NB4 (cell line): ENCODE data around the gene NWD2.

Experiments used
- MYC ChIP-seq: IDR thresholded peaks from 2 replicates; pipeline ENCODE4 v1.6.1; 2011; ENCODE audit warnings: low read depth, low read length
- POLR2A ChIP-seq: IDR thresholded peaks from 2 replicates; pipeline ENCODE4 v1.6.1; 2011; ENCODE audit warnings: mild to moderate bottlenecking; ENCODE audit not compliant: insufficient read length; ENCODE audit errors: extremely low read depth
- TF ChIP-seq, protein P1 (sequence below): IDR thresholded peaks from one replicate; pipeline ENCODE4 v1.5.1; 2012; ENCODE audit warnings: low read depth, low read length
- TF ChIP-seq, protein P2 (sequence below): IDR thresholded peaks from 2 replicates; pipeline ENCODE4 v1.6.1; 2011; ENCODE audit warnings: low read depth, low read length

DNA sequence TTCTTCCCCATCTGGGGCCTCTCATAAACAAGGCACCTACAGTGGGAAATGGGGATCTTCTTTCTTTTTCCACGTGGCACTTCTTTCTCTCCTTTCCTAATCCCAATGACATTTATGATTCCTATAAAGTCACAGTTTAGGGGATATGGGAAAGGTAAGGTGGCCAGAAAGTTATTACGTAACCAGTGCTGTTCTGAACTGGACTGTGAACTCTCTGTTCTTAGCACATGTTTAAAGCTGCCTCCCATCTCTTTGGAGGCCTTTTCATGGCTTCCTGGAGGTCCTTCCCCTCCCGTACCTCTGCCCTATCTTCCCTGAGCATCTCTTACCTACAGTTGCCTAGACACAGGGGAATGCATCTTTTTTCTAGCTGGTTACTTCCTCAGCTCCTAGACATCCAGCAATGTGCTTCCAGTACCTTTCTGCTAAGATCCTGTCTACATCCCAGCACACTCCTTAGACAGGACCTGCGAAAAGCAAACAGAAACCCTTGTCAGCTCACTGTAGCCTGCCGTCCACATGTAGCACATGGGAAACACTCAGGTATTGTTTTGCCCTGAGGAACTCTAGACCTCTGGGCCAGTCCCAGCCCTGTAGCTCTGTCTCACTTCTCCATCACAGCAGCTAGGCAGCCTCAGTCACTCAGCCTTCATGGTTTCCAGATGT, 195.4 kb downstream of the NWD2 start:
- TF ChIP-seq, protein P1, sequence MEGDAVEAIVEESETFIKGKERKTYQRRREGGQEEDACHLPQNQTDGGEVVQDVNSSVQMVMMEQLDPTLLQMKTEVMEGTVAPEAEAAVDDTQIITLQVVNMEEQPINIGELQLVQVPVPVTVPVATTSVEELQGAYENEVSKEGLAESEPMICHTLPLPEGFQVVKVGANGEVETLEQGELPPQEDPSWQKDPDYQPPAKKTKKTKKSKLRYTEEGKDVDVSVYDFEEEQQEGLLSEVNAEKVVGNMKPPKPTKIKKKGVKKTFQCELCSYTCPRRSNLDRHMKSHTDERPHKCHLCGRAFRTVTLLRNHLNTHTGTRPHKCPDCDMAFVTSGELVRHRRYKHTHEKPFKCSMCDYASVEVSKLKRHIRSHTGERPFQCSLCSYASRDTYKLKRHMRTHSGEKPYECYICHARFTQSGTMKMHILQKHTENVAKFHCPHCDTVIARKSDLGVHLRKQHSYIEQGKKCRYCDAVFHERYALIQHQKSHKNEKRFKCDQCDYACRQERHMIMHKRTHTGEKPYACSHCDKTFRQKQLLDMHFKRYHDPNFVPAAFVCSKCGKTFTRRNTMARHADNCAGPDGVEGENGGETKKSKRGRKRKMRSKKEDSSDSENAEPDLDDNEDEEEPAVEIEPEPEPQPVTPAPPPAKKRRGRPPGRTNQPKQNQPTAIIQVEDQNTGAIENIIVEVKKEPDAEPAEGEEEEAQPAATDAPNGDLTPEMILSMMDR: no peak
- TF ChIP-seq MYC: no peak
- TF ChIP-seq POLR2A: no peak
- TF ChIP-seq, protein P2, sequence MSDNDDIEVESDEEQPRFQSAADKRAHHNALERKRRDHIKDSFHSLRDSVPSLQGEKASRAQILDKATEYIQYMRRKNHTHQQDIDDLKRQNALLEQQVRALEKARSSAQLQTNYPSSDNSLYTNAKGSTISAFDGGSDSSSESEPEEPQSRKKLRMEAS: no peak
